Smooth muscle cell of trachea (primary cell): ENCODE measurements around the gene IFRD2. TPM values are rescaled to one million over a fixed set of nuclear protein-coding genes. Genes with fewer than 3 reads are reported as not detected.

ENCODE experiments used
- total RNA-seq: library from RNA; depleted of rRNA; stranded (reverse); fragments of >200 nt; gene quantifications from 2 replicates; pipeline ENCODE4 v1.2.1, GENCODE V29; 2014

Gene IFRD2
- 50.6 and 51.2 TPM in 2 replicates for total RNA-seq

GRCh38 chr3:50292159-50293078 is at the start of gene IFRD2:
IFRD2 (minus strand) TSS chr3:50292429; CDS start chr3:50292274, 155 bp downstream.

GRCh38 chr3:50340448-50341329 is 48.5 kb upstream of the IFRD2 start, which contains the start of gene RASSF1:
RASSF1 (minus strand) TSS chr3:50340836; CDS start chr3:50340805, 31 bp downstream.

DNA sequence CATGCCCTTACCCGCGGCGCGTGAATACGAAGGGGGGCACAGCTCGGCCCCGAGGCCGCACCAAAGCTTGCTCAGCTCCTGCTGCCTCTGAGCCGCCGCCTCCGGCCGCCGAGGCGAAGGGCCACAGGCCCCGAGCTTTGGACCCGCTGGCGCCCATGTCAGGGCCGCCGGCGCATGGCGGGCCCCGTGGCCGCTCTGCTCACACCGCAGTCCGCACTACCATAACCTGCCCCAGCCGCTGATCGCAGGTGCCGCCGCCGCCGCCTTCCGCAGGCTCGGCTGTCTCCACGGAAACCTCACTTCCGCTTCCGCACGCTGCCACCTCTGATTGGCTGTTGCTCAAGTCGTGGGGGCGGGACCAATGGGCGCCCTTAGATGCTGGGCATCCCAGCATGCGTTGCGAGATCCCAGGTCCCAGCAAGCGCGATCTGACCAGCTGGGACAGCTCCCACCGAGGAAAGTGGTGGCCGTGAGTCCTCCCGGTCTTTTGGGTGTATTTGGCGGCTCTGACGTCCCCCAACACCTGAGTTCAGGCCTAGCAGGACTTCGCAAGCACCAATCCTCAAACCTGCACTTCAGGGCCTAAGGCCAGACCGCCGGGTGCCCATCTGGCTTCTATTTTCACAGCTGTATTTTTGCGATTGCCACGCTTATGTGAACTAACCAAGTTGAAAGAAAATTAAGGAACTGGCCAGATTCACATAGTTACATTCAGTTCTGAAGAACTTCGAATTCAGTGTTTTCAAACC is 35.9 kb upstream of the IFRD2 start, which contains the start of gene TUSC2:
TSS of gene TUSC2 (minus strand) at position 281 of the 749 bp plus-strand sequence. CDS start at position 157, 124 bp downstream.

GRCh38 chr3:50322386-50323091 is 30.3 kb upstream of the IFRD2 start, which contains the start of gene HYAL2:
HYAL2 (minus strand) TSS chr3:50322745; CDS start chr3:50320489, 2,256 bp downstream.

GRCh38 chr3:50303013-50303815 is 11.0 kb upstream of the IFRD2 start, which contains the start of gene HYAL1:
HYAL1 (minus strand) TSS chr3:50303574; CDS start chr3:50302956, 618 bp downstream.

DNA sequence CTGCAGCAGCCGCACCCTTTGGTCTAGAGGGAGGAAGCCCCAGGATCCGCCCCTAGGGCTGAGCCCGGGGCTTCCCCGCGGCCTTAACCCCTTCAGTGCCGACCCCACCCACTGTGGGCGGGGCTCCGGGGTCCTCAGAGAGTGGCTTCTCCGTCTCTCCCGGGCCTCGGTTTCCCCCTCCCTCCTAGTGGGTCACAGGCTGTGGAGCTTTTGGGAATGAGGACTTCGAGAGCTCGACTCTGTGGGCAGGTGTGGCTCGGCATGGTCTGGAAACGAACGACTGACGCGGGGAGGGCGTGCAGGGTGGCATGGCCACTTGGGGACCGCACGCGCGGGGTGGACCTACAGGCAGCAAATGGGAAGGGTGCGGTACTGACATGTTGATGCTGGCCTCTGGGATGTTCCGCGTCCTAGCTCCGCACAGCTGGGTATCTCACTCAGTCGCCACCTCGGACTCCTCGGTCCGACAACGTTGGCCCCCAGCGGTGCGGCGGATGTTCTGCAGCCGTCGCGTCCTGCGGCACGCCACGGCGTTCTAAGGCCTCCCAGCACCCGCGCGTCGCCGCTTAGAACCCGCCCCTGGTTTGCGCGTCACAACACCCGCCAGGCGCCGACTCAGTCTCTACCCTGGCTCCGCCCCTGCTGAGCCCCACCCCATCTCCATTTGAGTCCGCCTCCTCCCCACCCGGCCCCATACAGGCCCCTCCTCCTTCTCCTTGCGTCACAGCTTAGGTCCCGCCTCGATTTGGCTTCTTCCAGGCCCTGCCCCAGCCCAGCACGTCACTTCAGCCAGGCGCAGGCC is 6.8 kb upstream of the IFRD2 start, which contains the start of the genes HYAL3 and NAA80:
TSS of gene HYAL3 (minus strand) at position 570 of the 802 bp plus-strand sequence. CDS start 3,803 bp downstream, outside the sequence.
TSS of gene NAA80 (minus strand) at position 570 of the 802 bp plus-strand sequence. CDS start 1,942 bp downstream, outside the sequence.

DNA sequence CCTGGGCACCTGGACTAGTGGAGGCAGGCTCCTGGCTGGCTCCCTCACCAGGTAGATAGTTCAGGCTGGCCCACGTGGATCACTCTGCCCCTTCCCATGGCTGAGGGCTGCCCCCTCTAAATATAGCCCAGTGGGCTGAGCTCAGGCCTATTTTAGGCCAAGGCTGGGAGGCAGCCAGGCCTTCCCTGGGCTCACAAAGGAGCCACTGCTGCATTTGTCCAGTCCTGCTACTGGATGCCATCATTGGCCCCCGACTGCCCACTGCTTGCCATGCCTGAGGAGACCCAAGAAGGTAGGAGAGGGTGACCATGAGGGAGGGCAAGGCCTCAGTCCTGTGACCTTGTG is 13.4 kb downstream of the IFRD2 start, which contains the start of gene LSMEM2:
TSS of gene LSMEM2 (plus strand) at position 208 of the 345 bp plus-strand sequence. CDS start at position 235, 27 bp downstream.

GRCh38 chr3:50268703-50269451 is 23.4 kb downstream of the IFRD2 start, which contains the start of gene SEMA3B:
SEMA3B (plus strand) TSS chr3:50269147; CDS start chr3:50269241, 94 bp downstream.

Other genes starting within 250 kb of the IFRD2 start
- 126 and 184 TPM in 2 replicates for gene RBM5, start 203.5 kb downstream of the IFRD2 start, total RNA-seq
- gene SEMA3F, start 137.1 kb downstream of the IFRD2 start, total RNA-seq = 7.4 and 7.6 TPM in 2 replicates
- gene GNAT1, start 100.8 kb downstream of the IFRD2 start, total RNA-seq = not detected in 2 replicates
- not detected in 2 replicates for gene SLC38A3, start 87.2 kb downstream of the IFRD2 start, total RNA-seq
- gene GNAI2, start 56.2 kb downstream of the IFRD2 start, total RNA-seq = 340 and 347 TPM in 2 replicates
- 26.0 and 88.5 TPM in 2 replicates for gene SEMA3B, start 23.3 kb downstream of the IFRD2 start, total RNA-seq
- 0.17 TPM in 1 of 2 replicates, not detected in the other for gene LSMEM2, start 13.3 kb downstream of the IFRD2 start, total RNA-seq
- 3.3 and 14.9 TPM in 2 replicates for gene HYAL3, start 7.0 kb upstream of the IFRD2 start, total RNA-seq
- 5.5 and 6.0 TPM in 2 replicates for gene NAA80, start 7.0 kb upstream of the IFRD2 start, total RNA-seq
- gene HYAL1, start 11.1 kb upstream of the IFRD2 start, total RNA-seq = 4.2 and 6.1 TPM in 2 replicates
- 46.1 and 86.3 TPM in 2 replicates for gene HYAL2, start 30.3 kb upstream of the IFRD2 start, total RNA-seq
- 11.2 and 20.8 TPM in 2 replicates for gene TUSC2, start 35.8 kb upstream of the IFRD2 start, total RNA-seq
- 43.8 and 49.6 TPM in 2 replicates for gene RASSF1, start 48.4 kb upstream of the IFRD2 start, total RNA-seq
- gene ZMYND10, start 53.3 kb upstream of the IFRD2 start, total RNA-seq = 1.5 and 2.9 TPM in 2 replicates
- gene NPRL2, start 58.3 kb upstream of the IFRD2 start, total RNA-seq = 22.5 and 26.5 TPM in 2 replicates
- 29.6 and 38.5 TPM in 2 replicates for gene CYB561D2, start 58.4 kb upstream of the IFRD2 start, total RNA-seq
- gene TMEM115, start 67.1 kb upstream of the IFRD2 start, total RNA-seq = 45.5 and 84.4 TPM in 2 replicates
- gene CACNA2D2, start 211.2 kb upstream of the IFRD2 start, total RNA-seq = not detected in 2 replicates